HEK293T (cell line): ENCODE results near the gene EXOC4.

Experiments used
- ARNT ChIP-seq: fragments of 450-650 bp; IDR thresholded peaks from 2 replicates; pipeline ENCODE4 v1.6.1; 2017; ENCODE audit warnings: mild to moderate bottlenecking
- BHLHE40 ChIP-seq: fragments of 450-650 bp; IDR thresholded peaks from 2 replicates; pipeline ENCODE4 v1.6.1; 2016; ENCODE audit warnings: mild to moderate bottlenecking, moderate library complexity, borderline replicate concordance
- FOXA1 ChIP-seq: fragments of 450-650 bp; IDR thresholded peaks from 2 replicates; pipeline ENCODE4 v1.6.1; 2016; ENCODE audit warnings: mild to moderate bottlenecking
- FOXK2 ChIP-seq: fragments of 450-650 bp; IDR thresholded peaks from 2 replicates; pipeline ENCODE4 v1.6.1; 2016; ENCODE audit warnings: mild to moderate bottlenecking
- LEF1 ChIP-seq: fragments of 450-650 bp; IDR thresholded peaks from 2 replicates; pipeline ENCODE4 v1.6.1; 2017; ENCODE audit warnings: mild to moderate bottlenecking, borderline replicate concordance
- NFRKB ChIP-seq: fragments of 450-650 bp; IDR thresholded peaks from 2 replicates; pipeline ENCODE4 v1.6.1; 2016; ENCODE audit warnings: mild to moderate bottlenecking, moderate library complexity
- SUZ12 ChIP-seq: fragments of 450-650 bp; IDR thresholded peaks from 2 replicates; pipeline ENCODE4 v1.6.1; 2016; ENCODE audit warnings: mild to moderate bottlenecking
- ZNF384 ChIP-seq: fragments of 450-650 bp; IDR thresholded peaks from 2 replicates; pipeline ENCODE4 v1.6.1; 2016

GRCh38 chr7:133829336-133829897 lies 576.5 kb downstream of the EXOC4 start:
- TF ChIP-seq BHLHE40 (no peak), ARNT (no peak), FOXK2 (no peak), NFRKB (no peak), FOXA1 (no peak), SUZ12 (no peak), ZNF384 (no peak), LEF1 (no peak)
